SK-N-SH treated with all-trans-retinoic acid at 6 μM for 48 hours (cell line): ENCODE measurements around the gene C17orf100.

Experiments used
- ARNTL ChIP-seq: fragments of 450-650 bp; formaldehyde crosslinking; IDR thresholded peaks from 2 replicates; pipeline ENCODE4 v1.5.0; 2020; ENCODE audit warnings: low read depth, mild to moderate bottlenecking, moderate library complexity, borderline replicate concordance
- CSRNP3 ChIP-seq: fragments of 250-450 bp; sonication (Bioruptor Pico); IDR thresholded peaks from 2 replicates; pipeline ENCODE4 v1.5.1; 2021; ENCODE audit warnings: mild to moderate bottlenecking, moderate library complexity
- GLIS3 ChIP-seq: fragments of 250-450 bp; sonication (Bioruptor Pico); IDR thresholded peaks from 2 replicates; pipeline ENCODE4 v1.5.0; 2020; ENCODE audit warnings: mild to moderate bottlenecking, moderate library complexity
- TOX ChIP-seq: fragments of 250-450 bp; sonication (Bioruptor Pico); IDR thresholded peaks from 2 replicates; pipeline ENCODE4 v1.8.0; 2021; ENCODE audit warnings: mild to moderate bottlenecking, moderate library complexity, borderline replicate concordance

GRCh38 chr17:6671431-6671830, 19.9 kb downstream of the C17orf100 start:
- TF ChIP-seq TOX (CRISPR knock-in tag) (no peak), GLIS3 (no peak), CSRNP3 (CRISPR knock-in tag) (no peak), ARNTL (CRISPR knock-in tag) (no peak)
